GM12878 (cell line): Measurements from ENCODE around the gene TUT4. TPM values are rescaled to one million over a fixed set of nuclear protein-coding genes. Genes with fewer than 3 reads are reported as not detected.

Source experiments
- ATAC-seq: fragments of 200-7000 bp; cut with Tn5 transposase; 3 replicates; pipeline ENCODE4 v1.9.1; 2020; ENCODE audit warnings: mild to moderate bottlenecking, moderate library complexity
- BruUV-seq: library from RNA; stranded (reverse); fragments of 400-500 nt; replicated peaks from 2 replicates; lab custom pipeline; 2021; lab: Mats Ljungman, UMichigan
- CTCF ChIA-PET: fragments of 300-600 bp; sonication (Branson Sonifier 250); formaldehyde crosslinking; extraction: SDS; loops from one replicate; lab custom pipeline; 2021; ENCODE audit warnings: inconsistent platforms; lab: Yijun Ruan, JAX
- POLR2A ChIA-PET: fragments of 350-600 bp; formaldehyde crosslinking; extraction: SDS; loops from one replicate; lab custom pipeline; 2021; ENCODE audit warnings: inconsistent platforms; lab: Charles Lee
- RAD21 ChIA-PET: fragments of 300-600 bp; sonication (Branson Sonifier 250); formaldehyde crosslinking; loops from one replicate; lab custom pipeline; 2023; ENCODE audit warnings: antibody characterized with exemption; ENCODE audit not compliant: unreplicated experiment; lab: Charles Lee
- SMC1A ChIA-PET: fragments of 300-600 bp; sonication (Branson Sonifier 250); formaldehyde crosslinking; loops from one replicate; lab custom pipeline; 2023; ENCODE audit not compliant: unreplicated experiment, uncharacterized antibody; lab: Charles Lee
- DNase-seq: peaks from one replicate; pipeline ENCODE4 v3.0.0-alpha.2; 2011; ENCODE audit warnings: low read depth, low spot score
- FAIRE-seq: peaks from 3 replicates; lab custom pipeline; 2011; peaks lifted over from hg19 to GRCh38; lab: Jason Lieb, UNC
- H2AFZ ChIP-seq: 2 replicates; pipeline ENCODE4 v1.6.0; 2011; ENCODE audit warnings: low read depth, low read length, control low read depth; ENCODE audit not compliant: control insufficient read depth
- H3K27ac ChIP-seq: 2 replicates; pipeline ENCODE4 v1.5.1; 2011; ENCODE audit warnings: control low read depth; ENCODE audit not compliant: control insufficient read depth, insufficient read depth
- H3K27me3 ChIP-seq, 2 experiments: replicated peaks in 1 of 2; 2 replicates each; pipeline versions ENCODE4 v1.6.0 to v1.6.1; 2011; ENCODE audit warnings: low read length in 1 of 2; ENCODE audit not compliant: control insufficient read depth in 2 of 2, insufficient read depth in 2 of 2
- H3K36me3 ChIP-seq, 2 experiments: 2 replicates each; pipeline ENCODE4 v1.5.1; 2011; ENCODE audit warnings: low read length in 1 of 2; ENCODE audit not compliant: control insufficient read depth in 2 of 2, insufficient read depth in 2 of 2
- H3K4me1 ChIP-seq: 2 replicates; pipeline ENCODE4 v1.6.1; 2011; ENCODE audit warnings: mild to moderate bottlenecking, low read length, moderate library complexity, mixed read lengths; ENCODE audit not compliant: control insufficient read depth, insufficient read depth
- H3K4me2 ChIP-seq: 2 replicates; pipeline ENCODE4 v1.6.0; 2011; ENCODE audit warnings: control low read depth; ENCODE audit not compliant: control insufficient read depth, insufficient read depth
- H3K4me3 ChIP-seq: fragments of 200-600 bp; sonication (generic); 2 replicates; pipeline ENCODE4 v1.5.1; 2016
- H3K79me2 ChIP-seq: 2 replicates; pipeline ENCODE4 v1.6.0; 2011; ENCODE audit warnings: low read length; ENCODE audit not compliant: control insufficient read depth, insufficient read depth
- H3K9ac ChIP-seq: 2 replicates; pipeline ENCODE4 v1.8.0; 2011; ENCODE audit warnings: low read length, control low read depth, mixed read lengths; ENCODE audit not compliant: control insufficient read depth, insufficient read depth
- H3K9me3 ChIP-seq: replicated peaks from 3 replicates; pipeline ENCODE4 v1.5.1; 2011; ENCODE audit warnings: mild to moderate bottlenecking, low read length; ENCODE audit not compliant: control insufficient read depth, insufficient read depth
- H4K20me1 ChIP-seq: 2 replicates; pipeline ENCODE4 v1.6.0; 2011; ENCODE audit not compliant: control insufficient read depth, insufficient read depth
- CBFB ChIP-seq: IDR thresholded peaks from 2 replicates; pipeline ENCODE4 v1.6.1; 2016; ENCODE audit warnings: antibody characterized with exemption, low read depth
- CBX3 ChIP-seq: fragments of 200-600 bp; sonication (generic); IDR thresholded peaks from 2 replicates; pipeline ENCODE4 v1.6.1; 2016; ENCODE audit warnings: low read depth, borderline replicate concordance
- CREB1 ChIP-seq: IDR thresholded peaks from 2 replicates; pipeline ENCODE4 v1.6.1; 2012; ENCODE audit warnings: low read depth, mild to moderate bottlenecking, inconsistent platforms
- E2F4 ChIP-seq: IDR thresholded peaks from 2 replicates; pipeline ENCODE4 v1.6.1; 2012; ENCODE audit warnings: low read depth, low read length, improper control_type of control experiment
- EED ChIP-seq: sonication (generic); IDR thresholded peaks from 2 replicates; pipeline ENCODE4 v1.6.1; 2016; ENCODE audit warnings: antibody characterized with exemption, low read depth
- FOXM1 ChIP-seq: IDR thresholded peaks from 2 replicates; pipeline ENCODE4 v1.6.1; 2012; ENCODE audit warnings: low read depth, mild to moderate bottlenecking, inconsistent platforms, low read length, moderate library complexity
- MYC ChIP-seq: IDR thresholded peaks from 2 replicates; pipeline ENCODE4 v1.6.1; 2011; ENCODE audit warnings: mild to moderate bottlenecking, low read length, moderate library complexity, inconsistent platforms; ENCODE audit not compliant: insufficient read depth, insufficient replicate concordance, insufficient read length, severe bottlenecking
- NBN ChIP-seq: fragments of 450-650 bp; IDR thresholded peaks from 2 replicates; pipeline ENCODE4 v1.6.1; 2016
- NR2C2 ChIP-seq: IDR thresholded peaks from 2 replicates; pipeline ENCODE4 v1.6.1; 2011; ENCODE audit warnings: borderline replicate concordance, low read depth; ENCODE audit not compliant: control insufficient read depth, insufficient read length
- NR2F1 ChIP-seq: fragments of 450-650 bp; conservative IDR thresholded peaks from 2 replicates; pipeline ENCODE4 v1.6.1; 2017; ENCODE audit warnings: mild to moderate bottlenecking
- PRDM15 ChIP-seq: fragments of 450-650 bp; formaldehyde crosslinking; IDR thresholded peaks from 2 replicates; pipeline ENCODE4 v1.4.0; 2020; ENCODE audit warnings: mild to moderate bottlenecking, moderate library complexity
- SMAD1 ChIP-seq: fragments of 450-650 bp; IDR thresholded peaks from 2 replicates; pipeline ENCODE4 v1.6.1; 2018; ENCODE audit warnings: mild to moderate bottlenecking, low read depth; ENCODE audit not compliant: partially characterized antibody
- SMARCA5 ChIP-seq: fragments of 450-650 bp; IDR thresholded peaks from 2 replicates; pipeline ENCODE4 v1.6.1; 2017; ENCODE audit warnings: mild to moderate bottlenecking
- SRF ChIP-seq, 2 experiments: IDR thresholded peaks; 2 replicates each; pipeline ENCODE4 v1.6.1; 2011; ENCODE audit warnings: low read depth in 2 of 2, low read length in 2 of 2, mild to moderate bottlenecking in 1 of 2, moderate library complexity in 1 of 2
- YBX1 ChIP-seq: fragments of 450-650 bp; IDR thresholded peaks from 2 replicates; pipeline ENCODE4 v1.6.1; 2016; ENCODE audit warnings: antibody characterized with exemption
- YY1 ChIP-seq: IDR thresholded peaks from 2 replicates; pipeline ENCODE4 v1.6.1; 2011; ENCODE audit warnings: low read depth, mild to moderate bottlenecking, low read length
- ZNF207 ChIP-seq: fragments of 450-650 bp; IDR thresholded peaks from 2 replicates; pipeline ENCODE4 v1.6.1; 2014; ENCODE audit warnings: antibody characterized with exemption, mild to moderate bottlenecking, borderline replicate concordance
- ZNF622 ChIP-seq: fragments of 450-650 bp; IDR thresholded peaks from 2 replicates; pipeline ENCODE4 v1.6.1; 2017; ENCODE audit warnings: mild to moderate bottlenecking, inconsistent platforms
- ZSCAN29 ChIP-seq: fragments of 450-650 bp; IDR thresholded peaks from 2 replicates; pipeline ENCODE4 v1.6.1; 2017; ENCODE audit warnings: mild to moderate bottlenecking, moderate library complexity
- WGBS: methylation state at CpG from one replicate; pipeline ENCODE4 v1.1.6; 2016; ENCODE audit warnings: low lambda C conversion rate; ENCODE audit not compliant: insufficient replicate concordance, insufficient coverage; ENCODE audit errors: missing lambda C conversion rate; 5-methylcytosine and 5-hydroxymethylcytosine counted together
- in situ Hi-C: fragments of 300-500 bp; cut with MboI; formaldehyde crosslinking; loops from 9 replicates; pipeline ENCODE4 v1.14.3; 2018; ENCODE audit warnings: mixed read lengths
- intact Hi-C: fragments of 100-400 bp; cut with micrococcal nuclease; formaldehyde crosslinking; loops from one replicate; pipeline ENCODE4 v1.14.2; 2022; ENCODE audit not compliant: unreplicated experiment
- polyA plus RNA-seq, 11 experiments: library from polyadenylated mRNA; depleted of rRNA in 4 of 11; unstranded in 6 of 11; stranded (reverse) in 5 of 11; fragments of >200 nt; fragmentation: Nextera tagmentation in 4 of 11; fragmentation: Illumina TruSeq in 1 of 11; extraction: Ambion mirVana in 4 of 11; extraction: Trizol in 1 of 11; gene quantifications; 1 replicate in 1 of 11; 2 replicates in 10 of 11; pipeline versions ENCODE4 v1.2.1 to v1.2.3, GENCODE V29; 2011 to 2016; ENCODE audit warnings: inconsistent platforms in 2 of 11, missing spikeins in 2 of 11, low read depth in 1 of 11
- total RNA-seq, 4 experiments: library from RNA; depleted of rRNA in 3 of 4; stranded (reverse); fragments of >200 nt in 3 of 4; fragmentation: Illumina TruSeq in 1 of 4; extraction: Trizol in 1 of 4; gene quantifications; 2 replicates each; pipeline versions ENCODE4 v1.2.1 to v1.2.3, GENCODE V29; 2013 to 2021
- TF ChIP-seq, protein P1 (sequence below), 3 experiments: IDR thresholded peaks in 2 of 3; conservative IDR thresholded peaks in 1 of 3; 2 replicates each; pipeline ENCODE4 v1.5.1; 2011; ENCODE audit warnings: low read depth in 3 of 3, low read length in 3 of 3, mild to moderate bottlenecking in 3 of 3, control low read depth in 2 of 3, moderate library complexity in 2 of 3, inconsistent platforms in 1 of 3, mixed read lengths in 1 of 3; ENCODE audit not compliant: control insufficient read depth in 2 of 3, insufficient read depth in 1 of 3; ENCODE audit errors: extremely low read depth in 1 of 3

The TUT4 gene
- total and polyA plus RNA-seq, 10 of the 15 experiments (the other 5 are each of a cell fraction or from before 2014, with no cell fraction given) = 9.4 to 40.7 (median 27.6) TPM

GRCh38 chr1:52579415-52579814, 26.5 kb upstream of the TUT4 start:
- Histone ChIP-seq H2AFZ (no peak overlapping the region), H3K9me3 (no peaks in the 10 kb centered on the region), H3K4me1 (no peaks in the 10 kb centered on the region), H3K9ac (no peak overlapping the region), H4K20me1 (no peaks in the 10 kb centered on the region), H3K27me3 (no peaks in the 10 kb centered on the region; a peak in 2 of 4 replicates), H3K4me2 (no peak overlapping the region), H3K79me2 (no peaks in the 10 kb centered on the region), H3K27ac (no peak overlapping the region), H3K36me3 (no peaks in the 10 kb centered on the region), H3K4me3 (no peak overlapping the region)
- WGBS = 10% methylated on average over 2 of the region's 2 CpGs
- CTCF ChIA-PET = interaction anchor here (1.1 kb wide), 1 partner anchor 14 kb away, joined by 3 read pairs; no protein-coding TSS in a partner anchor
- RAD21 ChIA-PET = no interaction called here
- BruUV-seq = no TSS peak
- no peak for FAIRE-seq
- intact Hi-C loops = no loop called here
- DNase-seq = no peak
- POLR2A ChIA-PET = interaction anchor here (0.6 kb wide), 1 partner anchor 116 kb away, joined by 6 read pairs; no protein-coding TSS in a partner anchor
- TF ChIP-seq CBFB (no peak), SMAD1 (no peak), YY1 (no peak), ZNF207 (no peak), YBX1 (no peak), EED (no peak), PRDM15 (CRISPR knock-in tag) (no peak), NR2C2 (no peak), FOXM1 (no peak), ZNF622 (no peak), ZSCAN29 (no peak), CREB1 (no peak), CBX3 (no peak), NBN (no peak), E2F4 (no peak), NR2F1 (no peak), SRF (IDR thresholded peaks at IDR 0.05; ENCODE audit: low read depth in 2 of 2, low read length in 2 of 2) (no peak), MYC (no peak), SMARCA5 (no peak)
- TF ChIP-seq, protein P1, sequence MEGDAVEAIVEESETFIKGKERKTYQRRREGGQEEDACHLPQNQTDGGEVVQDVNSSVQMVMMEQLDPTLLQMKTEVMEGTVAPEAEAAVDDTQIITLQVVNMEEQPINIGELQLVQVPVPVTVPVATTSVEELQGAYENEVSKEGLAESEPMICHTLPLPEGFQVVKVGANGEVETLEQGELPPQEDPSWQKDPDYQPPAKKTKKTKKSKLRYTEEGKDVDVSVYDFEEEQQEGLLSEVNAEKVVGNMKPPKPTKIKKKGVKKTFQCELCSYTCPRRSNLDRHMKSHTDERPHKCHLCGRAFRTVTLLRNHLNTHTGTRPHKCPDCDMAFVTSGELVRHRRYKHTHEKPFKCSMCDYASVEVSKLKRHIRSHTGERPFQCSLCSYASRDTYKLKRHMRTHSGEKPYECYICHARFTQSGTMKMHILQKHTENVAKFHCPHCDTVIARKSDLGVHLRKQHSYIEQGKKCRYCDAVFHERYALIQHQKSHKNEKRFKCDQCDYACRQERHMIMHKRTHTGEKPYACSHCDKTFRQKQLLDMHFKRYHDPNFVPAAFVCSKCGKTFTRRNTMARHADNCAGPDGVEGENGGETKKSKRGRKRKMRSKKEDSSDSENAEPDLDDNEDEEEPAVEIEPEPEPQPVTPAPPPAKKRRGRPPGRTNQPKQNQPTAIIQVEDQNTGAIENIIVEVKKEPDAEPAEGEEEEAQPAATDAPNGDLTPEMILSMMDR (IDR thresholded peaks at IDR 0.05 in 2 of 3, conservative IDR thresholded peaks at IDR 0.05 in 1 of 3; ENCODE audit: control insufficient read depth in 2 of 3, extremely low read depth in 1 of 3, insufficient read depth in 1 of 3, low read depth in 3 of 3, low read length in 3 of 3) = no peak
- no peak for ATAC-seq
- SMC1A ChIA-PET = no interaction called here
- in situ Hi-C loops = no loop called here
